ENCODE measurements around the gene NGFR.

DNA sequence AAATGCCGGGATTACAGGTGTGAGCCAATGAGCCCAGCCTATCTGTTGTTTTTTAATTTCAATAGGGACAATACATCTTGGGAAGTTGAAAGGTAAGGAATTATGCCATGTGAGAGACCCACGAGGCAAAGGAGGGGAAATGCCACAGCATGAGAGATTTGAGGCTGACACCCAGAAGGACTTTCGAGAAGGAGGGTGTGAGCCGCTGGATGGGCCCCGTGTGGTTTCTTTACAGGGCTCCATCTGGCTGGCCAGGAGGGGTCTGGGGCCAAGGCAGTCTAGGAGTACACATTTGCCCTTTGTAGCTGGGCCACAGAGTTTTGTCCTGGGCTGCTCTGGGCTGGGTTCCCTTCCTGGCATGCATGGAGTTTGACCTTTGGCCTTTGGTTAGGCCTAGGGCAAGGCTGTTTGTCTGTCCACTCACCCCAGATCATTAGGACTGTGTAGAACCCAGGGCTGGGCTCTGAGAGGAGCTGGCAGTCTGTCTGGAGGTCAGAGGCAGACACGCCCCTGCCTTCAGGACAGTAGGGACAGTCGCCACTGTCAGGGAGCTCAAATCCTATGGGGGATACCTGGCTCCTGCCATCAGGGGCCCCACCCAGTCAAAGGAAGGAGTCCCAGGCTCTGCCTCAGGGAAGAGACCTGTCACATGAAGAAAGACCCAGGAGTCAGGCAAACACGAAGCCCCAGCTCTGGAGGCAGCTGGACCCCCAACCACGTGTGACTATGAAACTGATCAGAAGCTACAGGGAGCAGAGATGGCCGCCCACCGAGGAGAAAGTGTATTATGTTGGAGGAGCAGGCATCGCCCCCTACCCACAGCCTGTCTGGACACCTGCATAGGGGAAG lies 56.4 kb downstream of the NGFR start:
- TF ChIP-seq, protein P1, sequence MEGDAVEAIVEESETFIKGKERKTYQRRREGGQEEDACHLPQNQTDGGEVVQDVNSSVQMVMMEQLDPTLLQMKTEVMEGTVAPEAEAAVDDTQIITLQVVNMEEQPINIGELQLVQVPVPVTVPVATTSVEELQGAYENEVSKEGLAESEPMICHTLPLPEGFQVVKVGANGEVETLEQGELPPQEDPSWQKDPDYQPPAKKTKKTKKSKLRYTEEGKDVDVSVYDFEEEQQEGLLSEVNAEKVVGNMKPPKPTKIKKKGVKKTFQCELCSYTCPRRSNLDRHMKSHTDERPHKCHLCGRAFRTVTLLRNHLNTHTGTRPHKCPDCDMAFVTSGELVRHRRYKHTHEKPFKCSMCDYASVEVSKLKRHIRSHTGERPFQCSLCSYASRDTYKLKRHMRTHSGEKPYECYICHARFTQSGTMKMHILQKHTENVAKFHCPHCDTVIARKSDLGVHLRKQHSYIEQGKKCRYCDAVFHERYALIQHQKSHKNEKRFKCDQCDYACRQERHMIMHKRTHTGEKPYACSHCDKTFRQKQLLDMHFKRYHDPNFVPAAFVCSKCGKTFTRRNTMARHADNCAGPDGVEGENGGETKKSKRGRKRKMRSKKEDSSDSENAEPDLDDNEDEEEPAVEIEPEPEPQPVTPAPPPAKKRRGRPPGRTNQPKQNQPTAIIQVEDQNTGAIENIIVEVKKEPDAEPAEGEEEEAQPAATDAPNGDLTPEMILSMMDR (IDR thresholded peaks at IDR 0.05): no peak
- TF ChIP-seq, protein P2, sequence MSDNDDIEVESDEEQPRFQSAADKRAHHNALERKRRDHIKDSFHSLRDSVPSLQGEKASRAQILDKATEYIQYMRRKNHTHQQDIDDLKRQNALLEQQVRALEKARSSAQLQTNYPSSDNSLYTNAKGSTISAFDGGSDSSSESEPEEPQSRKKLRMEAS (CRISPR knock-in tag; IDR thresholded peaks at IDR 0.05): no peak
- TF ChIP-seq, protein P3, sequence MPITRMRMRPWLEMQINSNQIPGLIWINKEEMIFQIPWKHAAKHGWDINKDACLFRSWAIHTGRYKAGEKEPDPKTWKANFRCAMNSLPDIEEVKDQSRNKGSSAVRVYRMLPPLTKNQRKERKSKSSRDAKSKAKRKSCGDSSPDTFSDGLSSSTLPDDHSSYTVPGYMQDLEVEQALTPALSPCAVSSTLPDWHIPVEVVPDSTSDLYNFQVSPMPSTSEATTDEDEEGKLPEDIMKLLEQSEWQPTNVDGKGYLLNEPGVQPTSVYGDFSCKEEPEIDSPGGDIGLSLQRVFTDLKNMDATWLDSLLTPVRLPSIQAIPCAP (CRISPR knock-in tag; IDR thresholded peaks at IDR 0.05): no peak
- TF ChIP-seq SP1 (CRISPR knock-in tag; conservative IDR thresholded peaks at IDR 0.05) (no peak), ATF2 (CRISPR knock-in tag; IDR thresholded peaks at IDR 0.05; ENCODE audit: borderline replicate concordance, low read depth) (no peak), GTF2I (CRISPR knock-in tag; conservative IDR thresholded peaks at IDR 0.05) (no peak), MYBL2 (CRISPR knock-in tag; IDR thresholded peaks at IDR 0.05) (no peak)
- TF ChIP-seq, protein P4, sequence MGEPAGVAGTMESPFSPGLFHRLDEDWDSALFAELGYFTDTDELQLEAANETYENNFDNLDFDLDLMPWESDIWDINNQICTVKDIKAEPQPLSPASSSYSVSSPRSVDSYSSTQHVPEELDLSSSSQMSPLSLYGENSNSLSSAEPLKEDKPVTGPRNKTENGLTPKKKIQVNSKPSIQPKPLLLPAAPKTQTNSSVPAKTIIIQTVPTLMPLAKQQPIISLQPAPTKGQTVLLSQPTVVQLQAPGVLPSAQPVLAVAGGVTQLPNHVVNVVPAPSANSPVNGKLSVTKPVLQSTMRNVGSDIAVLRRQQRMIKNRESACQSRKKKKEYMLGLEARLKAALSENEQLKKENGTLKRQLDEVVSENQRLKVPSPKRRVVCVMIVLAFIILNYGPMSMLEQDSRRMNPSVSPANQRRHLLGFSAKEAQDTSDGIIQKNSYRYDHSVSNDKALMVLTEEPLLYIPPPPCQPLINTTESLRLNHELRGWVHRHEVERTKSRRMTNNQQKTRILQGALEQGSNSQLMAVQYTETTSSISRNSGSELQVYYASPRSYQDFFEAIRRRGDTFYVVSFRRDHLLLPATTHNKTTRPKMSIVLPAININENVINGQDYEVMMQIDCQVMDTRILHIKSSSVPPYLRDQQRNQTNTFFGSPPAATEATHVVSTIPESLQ (CRISPR knock-in tag; IDR thresholded peaks at IDR 0.05): no peak

Data from WTC11 (cell line).